WTC11 (cell line): ENCODE results near the gene CD82.

Experiments
- JUN ChIP-seq: sonication (generic); formaldehyde crosslinking; IDR thresholded peaks from 2 replicates; pipeline ENCODE4 v1.8.0; 2023; ENCODE audit warnings: mild to moderate bottlenecking, missing genetic modification reagents
- NR1H2 ChIP-seq: sonication (generic); formaldehyde crosslinking; IDR thresholded peaks from 2 replicates; pipeline ENCODE4 v1.9.0; 2021; ENCODE audit warnings: mild to moderate bottlenecking, moderate library complexity, missing genetic modification reagents
- RELA ChIP-seq: sonication (generic); formaldehyde crosslinking; IDR thresholded peaks from 2 replicates; pipeline ENCODE4 v1.8.1; 2022; ENCODE audit warnings: missing genetic modification reagents, mild to moderate bottlenecking, borderline replicate concordance
- ZBTB21 ChIP-seq: sonication (generic); formaldehyde crosslinking; IDR thresholded peaks from 2 replicates; pipeline ENCODE4 v1.8.1; 2023; ENCODE audit warnings: mild to moderate bottlenecking, missing genetic modification reagents, borderline replicate concordance
- ZNF232 ChIP-seq: sonication (generic); formaldehyde crosslinking; IDR thresholded peaks from 2 replicates; pipeline ENCODE4 v1.8.0; 2022; ENCODE audit warnings: mild to moderate bottlenecking, missing genetic modification reagents
- ZNF423 ChIP-seq: fragments of 250-450 bp; sonication (Bioruptor Pico); IDR thresholded peaks from 2 replicates; pipeline ENCODE4 v2.1.2; 2022; ENCODE audit warnings: mild to moderate bottlenecking, moderate library complexity
- TF ChIP-seq, protein P1 (sequence below): fragments of 200-600 bp; IDR thresholded peaks from 2 replicates; pipeline ENCODE4 v1.8.0; 2022; ENCODE audit warnings: antibody characterized with exemption
- TF ChIP-seq, protein P2 (sequence below): sonication (generic); formaldehyde crosslinking; IDR thresholded peaks from 2 replicates; pipeline ENCODE4 v1.8.0; 2022; ENCODE audit warnings: mild to moderate bottlenecking, missing genetic modification reagents
- TF ChIP-seq, protein P3 (sequence below): sonication (generic); formaldehyde crosslinking; IDR thresholded peaks from 2 replicates; pipeline ENCODE4 v1.8.0; 2022; ENCODE audit warnings: missing genetic modification reagents
- TF ChIP-seq, protein P4 (sequence below): sonication (generic); formaldehyde crosslinking; IDR thresholded peaks from 2 replicates; pipeline ENCODE4 v1.8.1; 2023; ENCODE audit warnings: mild to moderate bottlenecking, missing genetic modification reagents, moderate library complexity
- TF ChIP-seq, protein P5 (sequence below): sonication (generic); formaldehyde crosslinking; IDR thresholded peaks from 2 replicates; pipeline ENCODE4 v1.8.1; 2022; ENCODE audit warnings: low read depth, mild to moderate bottlenecking, moderate library complexity, missing genetic modification reagents, borderline replicate concordance

DNA sequence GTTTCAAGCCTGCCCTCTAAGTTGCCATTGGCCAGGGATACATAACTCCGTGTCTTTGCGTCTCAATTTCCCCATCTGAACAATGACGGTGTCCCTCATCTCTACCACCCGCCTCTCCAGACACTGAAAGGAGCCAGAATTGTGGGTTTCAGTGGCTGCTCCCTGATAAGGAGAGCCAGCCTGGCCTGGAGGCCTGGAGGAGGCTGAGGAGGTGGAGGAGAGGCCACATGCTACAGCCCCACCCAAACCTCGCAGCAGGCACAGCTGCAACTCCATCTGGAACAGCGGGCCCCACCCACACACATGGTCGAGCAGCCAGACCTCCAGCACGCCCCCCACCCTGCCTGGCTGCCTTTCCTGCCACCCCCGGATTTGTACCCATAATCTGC is 34.4 kb upstream of the CD82 start:
- TF ChIP-seq, protein P1, sequence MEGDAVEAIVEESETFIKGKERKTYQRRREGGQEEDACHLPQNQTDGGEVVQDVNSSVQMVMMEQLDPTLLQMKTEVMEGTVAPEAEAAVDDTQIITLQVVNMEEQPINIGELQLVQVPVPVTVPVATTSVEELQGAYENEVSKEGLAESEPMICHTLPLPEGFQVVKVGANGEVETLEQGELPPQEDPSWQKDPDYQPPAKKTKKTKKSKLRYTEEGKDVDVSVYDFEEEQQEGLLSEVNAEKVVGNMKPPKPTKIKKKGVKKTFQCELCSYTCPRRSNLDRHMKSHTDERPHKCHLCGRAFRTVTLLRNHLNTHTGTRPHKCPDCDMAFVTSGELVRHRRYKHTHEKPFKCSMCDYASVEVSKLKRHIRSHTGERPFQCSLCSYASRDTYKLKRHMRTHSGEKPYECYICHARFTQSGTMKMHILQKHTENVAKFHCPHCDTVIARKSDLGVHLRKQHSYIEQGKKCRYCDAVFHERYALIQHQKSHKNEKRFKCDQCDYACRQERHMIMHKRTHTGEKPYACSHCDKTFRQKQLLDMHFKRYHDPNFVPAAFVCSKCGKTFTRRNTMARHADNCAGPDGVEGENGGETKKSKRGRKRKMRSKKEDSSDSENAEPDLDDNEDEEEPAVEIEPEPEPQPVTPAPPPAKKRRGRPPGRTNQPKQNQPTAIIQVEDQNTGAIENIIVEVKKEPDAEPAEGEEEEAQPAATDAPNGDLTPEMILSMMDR: no peak
- TF ChIP-seq RELA (CRISPR knock-in tag) (no peak), NR1H2 (no peak), JUN (no peak), ZBTB21 (CRISPR knock-in tag) (no peak), ZNF423 (CRISPR knock-in tag) (no peak), ZNF232 (CRISPR knock-in tag) (no peak)
- TF ChIP-seq, protein P2, sequence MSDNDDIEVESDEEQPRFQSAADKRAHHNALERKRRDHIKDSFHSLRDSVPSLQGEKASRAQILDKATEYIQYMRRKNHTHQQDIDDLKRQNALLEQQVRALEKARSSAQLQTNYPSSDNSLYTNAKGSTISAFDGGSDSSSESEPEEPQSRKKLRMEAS (CRISPR knock-in tag): no peak
- TF ChIP-seq, protein P3, sequence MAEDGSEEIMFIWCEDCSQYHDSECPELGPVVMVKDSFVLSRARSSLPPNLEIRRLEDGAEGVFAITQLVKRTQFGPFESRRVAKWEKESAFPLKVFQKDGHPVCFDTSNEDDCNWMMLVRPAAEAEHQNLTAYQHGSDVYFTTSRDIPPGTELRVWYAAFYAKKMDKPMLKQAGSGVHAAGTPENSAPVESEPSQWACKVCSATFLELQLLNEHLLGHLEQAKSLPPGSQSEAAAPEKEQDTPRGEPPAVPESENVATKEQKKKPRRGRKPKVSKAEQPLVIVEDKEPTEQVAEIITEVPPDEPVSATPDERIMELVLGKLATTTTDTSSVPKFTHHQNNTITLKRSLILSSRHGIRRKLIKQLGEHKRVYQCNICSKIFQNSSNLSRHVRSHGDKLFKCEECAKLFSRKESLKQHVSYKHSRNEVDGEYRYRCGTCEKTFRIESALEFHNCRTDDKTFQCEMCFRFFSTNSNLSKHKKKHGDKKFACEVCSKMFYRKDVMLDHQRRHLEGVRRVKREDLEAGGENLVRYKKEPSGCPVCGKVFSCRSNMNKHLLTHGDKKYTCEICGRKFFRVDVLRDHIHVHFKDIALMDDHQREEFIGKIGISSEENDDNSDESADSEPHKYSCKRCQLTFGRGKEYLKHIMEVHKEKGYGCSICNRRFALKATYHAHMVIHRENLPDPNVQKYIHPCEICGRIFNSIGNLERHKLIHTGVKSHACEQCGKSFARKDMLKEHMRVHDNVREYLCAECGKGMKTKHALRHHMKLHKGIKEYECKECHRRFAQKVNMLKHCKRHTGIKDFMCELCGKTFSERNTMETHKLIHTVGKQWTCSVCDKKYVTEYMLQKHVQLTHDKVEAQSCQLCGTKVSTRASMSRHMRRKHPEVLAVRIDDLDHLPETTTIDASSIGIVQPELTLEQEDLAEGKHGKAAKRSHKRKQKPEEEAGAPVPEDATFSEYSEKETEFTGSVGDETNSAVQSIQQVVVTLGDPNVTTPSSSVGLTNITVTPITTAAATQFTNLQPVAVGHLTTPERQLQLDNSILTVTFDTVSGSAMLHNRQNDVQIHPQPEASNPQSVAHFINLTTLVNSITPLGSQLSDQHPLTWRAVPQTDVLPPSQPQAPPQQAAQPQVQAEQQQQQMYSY: no peak
- TF ChIP-seq, protein P4, sequence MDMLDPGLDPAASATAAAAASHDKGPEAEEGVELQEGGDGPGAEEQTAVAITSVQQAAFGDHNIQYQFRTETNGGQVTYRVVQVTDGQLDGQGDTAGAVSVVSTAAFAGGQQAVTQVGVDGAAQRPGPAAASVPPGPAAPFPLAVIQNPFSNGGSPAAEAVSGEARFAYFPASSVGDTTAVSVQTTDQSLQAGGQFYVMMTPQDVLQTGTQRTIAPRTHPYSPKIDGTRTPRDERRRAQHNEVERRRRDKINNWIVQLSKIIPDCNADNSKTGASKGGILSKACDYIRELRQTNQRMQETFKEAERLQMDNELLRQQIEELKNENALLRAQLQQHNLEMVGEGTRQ: no peak
- TF ChIP-seq, protein P5, sequence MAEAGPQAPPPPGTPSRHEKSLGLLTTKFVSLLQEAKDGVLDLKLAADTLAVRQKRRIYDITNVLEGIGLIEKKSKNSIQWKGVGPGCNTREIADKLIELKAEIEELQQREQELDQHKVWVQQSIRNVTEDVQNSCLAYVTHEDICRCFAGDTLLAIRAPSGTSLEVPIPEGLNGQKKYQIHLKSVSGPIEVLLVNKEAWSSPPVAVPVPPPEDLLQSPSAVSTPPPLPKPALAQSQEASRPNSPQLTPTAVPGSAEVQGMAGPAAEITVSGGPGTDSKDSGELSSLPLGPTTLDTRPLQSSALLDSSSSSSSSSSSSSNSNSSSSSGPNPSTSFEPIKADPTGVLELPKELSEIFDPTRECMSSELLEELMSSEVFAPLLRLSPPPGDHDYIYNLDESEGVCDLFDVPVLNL (CRISPR knock-in tag): no peak
